ENCODE measurements around the gene BET1L. TPM values are rescaled to one million over a fixed set of nuclear protein-coding genes. Genes with fewer than 3 reads are reported as not detected.

BET1L gene, protein sequence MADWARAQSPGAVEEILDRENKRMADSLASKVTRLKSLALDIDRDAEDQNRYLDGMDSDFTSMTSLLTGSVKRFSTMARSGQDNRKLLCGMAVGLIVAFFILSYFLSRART
- 13.1 and 16.8 TPM in 2 replicates for total RNA-seq (ENCODE audit: low replicate concordance)

DNA sequence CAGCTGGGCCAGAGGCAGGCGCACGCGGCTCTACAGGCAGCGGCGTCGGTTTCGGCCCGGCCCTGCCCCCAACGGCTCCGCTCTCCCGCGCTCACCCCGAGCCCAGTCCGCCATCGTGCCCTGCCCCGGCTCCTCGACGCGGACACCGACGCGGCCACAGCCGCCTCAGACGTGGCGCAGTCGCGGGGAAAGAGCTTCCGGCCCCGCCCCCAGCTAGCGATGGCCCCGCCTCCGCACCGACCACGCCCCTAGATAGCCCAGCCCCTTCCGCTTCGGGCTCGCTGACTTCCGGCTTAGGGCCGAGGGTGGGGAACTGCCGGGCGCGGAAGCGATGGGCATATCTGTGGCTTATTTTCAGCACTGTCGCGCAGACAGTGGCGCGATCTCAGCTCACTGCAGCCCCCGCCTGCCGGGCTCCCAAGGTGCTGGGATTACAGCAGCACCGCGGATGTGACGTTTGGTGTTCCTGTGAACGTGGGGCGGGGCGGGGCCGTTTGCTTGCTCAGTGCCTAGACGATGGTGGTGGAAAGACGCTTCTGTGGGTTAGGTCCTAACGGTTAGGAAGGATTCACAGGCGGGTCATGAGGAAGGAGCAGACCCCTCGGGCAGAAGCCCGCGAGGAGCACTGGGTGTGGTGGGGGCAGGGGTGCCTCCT is at the start of gene BET1L, which contains the start of gene RIC8A:
TSS of gene BET1L (minus strand) at position 192 of the 655 bp plus-strand sequence. CDS start at position 114, 78 bp downstream.
TSS of gene RIC8A (plus strand) at position 501 of the 655 bp plus-strand sequence. CDS start 1,147 bp downstream, outside the sequence.
- Histone ChIP-seq H3K4me1 (peaks cover 11% of the 10 kb centered on the region), H3K79me2 (ENCODE audit: low read depth) (peaks cover 41% of the 10 kb centered on the region)
- peaks cover 8% of the 10 kb centered on the region for H3K36me3 Mint-ChIP-seq

DNA sequence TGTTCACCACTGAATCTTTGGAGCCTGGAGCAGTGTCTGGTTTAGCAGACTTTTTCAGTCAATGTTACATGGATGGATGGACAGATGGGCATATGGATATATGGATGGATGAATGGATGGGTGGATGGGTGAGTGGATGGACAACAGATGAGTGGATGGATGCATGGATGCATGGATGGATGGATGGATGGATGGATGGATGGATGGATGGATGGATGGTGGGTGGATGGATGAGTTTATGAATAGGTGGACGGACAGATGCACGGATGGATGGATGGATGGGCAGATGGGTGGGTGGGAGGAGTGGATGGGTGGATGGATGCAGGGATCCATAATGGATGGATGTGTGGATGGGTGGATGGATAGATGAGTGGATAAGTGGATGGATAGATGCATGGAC is 48.6 kb upstream of the BET1L start:
- Histone ChIP-seq H3K4me1 (no peaks in the 10 kb centered on the region), H3K9ac (no peak overlapping the region), H3K27ac (no peak overlapping the region), H3K4me3 (no peak overlapping the region), H3K4me2 (no peak overlapping the region), H3F3A (ENCODE audit: low read depth) (no peaks in the 10 kb centered on the region), H4K20me1 (ENCODE audit: low read depth) (no peaks in the 10 kb centered on the region), H3K36me3 (no peaks in the 10 kb centered on the region), H2AFZ (replicated peaks) (no peak overlapping the region), H3K27me3 (no peaks in the 10 kb centered on the region), H3K9me3 (ENCODE audit: low read depth) (no peaks in the 10 kb centered on the region), H3K79me2 (ENCODE audit: low read depth) (no peaks in the 10 kb centered on the region)
- H3K36me3 Mint-ChIP-seq: peaks cover 20% of the 10 kb centered on the region
- no peaks in the 10 kb centered on the region for H3K4me1 Mint-ChIP-seq
- H3K27ac Mint-ChIP-seq: no peak overlapping the region
- H3K27me3 Mint-ChIP-seq (ENCODE audit: insufficient read depth, low read depth): peaks cover 12% of the 10 kb centered on the region
- H3K9me3 Mint-ChIP-seq: peaks cover 5% of the 10 kb centered on the region
- TF ChIP-seq, protein P1, sequence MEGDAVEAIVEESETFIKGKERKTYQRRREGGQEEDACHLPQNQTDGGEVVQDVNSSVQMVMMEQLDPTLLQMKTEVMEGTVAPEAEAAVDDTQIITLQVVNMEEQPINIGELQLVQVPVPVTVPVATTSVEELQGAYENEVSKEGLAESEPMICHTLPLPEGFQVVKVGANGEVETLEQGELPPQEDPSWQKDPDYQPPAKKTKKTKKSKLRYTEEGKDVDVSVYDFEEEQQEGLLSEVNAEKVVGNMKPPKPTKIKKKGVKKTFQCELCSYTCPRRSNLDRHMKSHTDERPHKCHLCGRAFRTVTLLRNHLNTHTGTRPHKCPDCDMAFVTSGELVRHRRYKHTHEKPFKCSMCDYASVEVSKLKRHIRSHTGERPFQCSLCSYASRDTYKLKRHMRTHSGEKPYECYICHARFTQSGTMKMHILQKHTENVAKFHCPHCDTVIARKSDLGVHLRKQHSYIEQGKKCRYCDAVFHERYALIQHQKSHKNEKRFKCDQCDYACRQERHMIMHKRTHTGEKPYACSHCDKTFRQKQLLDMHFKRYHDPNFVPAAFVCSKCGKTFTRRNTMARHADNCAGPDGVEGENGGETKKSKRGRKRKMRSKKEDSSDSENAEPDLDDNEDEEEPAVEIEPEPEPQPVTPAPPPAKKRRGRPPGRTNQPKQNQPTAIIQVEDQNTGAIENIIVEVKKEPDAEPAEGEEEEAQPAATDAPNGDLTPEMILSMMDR (IDR thresholded peaks at IDR 0.05): no peak
- no peak for TF ChIP-seq EZH2phosphoT487 (IDR thresholded peaks at IDR 0.05)
- no peak for TF ChIP-seq EZH2 (IDR thresholded peaks at IDR 0.05)
- DNase-seq (ENCODE audit: low spot score): no peak
- H3K4me3 Mint-ChIP-seq: no peak overlapping the region

More for the DNA sequence above, at the start of gene BET1L, which contains the start of gene RIC8A:
- peaks cover 4% of the 10 kb centered on the region for H3K27me3 Mint-ChIP-seq (ENCODE audit: insufficient read depth, low read depth)
- H3K9me3 Mint-ChIP-seq: no peaks in the 10 kb centered on the region
- H3K4me1 Mint-ChIP-seq: peaks cover 21% of the 10 kb centered on the region
- Histone ChIP-seq H4K20me1 (ENCODE audit: low read depth) (peaks cover 20% of the 10 kb centered on the region), H3K4me2 (peak within 1 kb of the TSS; percentile 96), H3F3A (ENCODE audit: low read depth) (peaks cover 12% of the 10 kb centered on the region), H2AFZ (replicated peaks) (peak within 1 kb of the TSS; percentile 85), H3K9ac (peak within 1 kb of the TSS; percentile 89), H3K27ac (peak within 1 kb of the TSS; percentile 82), H3K27me3 (no peaks in the 10 kb centered on the region), H3K36me3 (no peaks in the 10 kb centered on the region), H3K9me3 (ENCODE audit: low read depth) (no peaks in the 10 kb centered on the region), H3K4me3 (peak within 1 kb of the TSS; percentile 98)
- TF ChIP-seq EZH2 (IDR thresholded peaks at IDR 0.05): no peak
- TF ChIP-seq EZH2phosphoT487 (IDR thresholded peaks at IDR 0.05): no peak
- TF ChIP-seq, protein P1 (IDR thresholded peaks at IDR 0.05): no peak
- peak within 1 kb of the TSS; percentile 99 for H3K4me3 Mint-ChIP-seq
- DNase-seq (ENCODE audit: low spot score): peak; percentile 98
- peak within 1 kb of the TSS; percentile 94 for H3K27ac Mint-ChIP-seq

DNA sequence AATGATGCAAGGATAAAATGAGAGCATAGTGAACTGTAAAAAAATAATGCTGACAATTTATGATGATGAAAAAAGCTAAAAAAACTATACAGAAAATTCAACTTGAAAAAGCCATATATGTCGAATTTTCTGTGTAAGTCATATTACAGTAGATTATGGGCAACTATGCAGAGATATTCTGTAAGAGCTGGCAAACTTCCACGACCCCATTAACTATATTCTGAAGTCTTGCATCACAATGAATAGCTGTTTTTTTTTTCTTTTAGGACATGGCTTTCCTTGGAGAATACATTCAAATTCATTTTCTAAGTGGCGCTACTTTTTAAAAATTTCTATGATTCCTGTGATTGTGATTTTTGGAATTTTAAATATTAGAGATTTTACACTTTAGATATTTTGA is 48.0 kb upstream of the BET1L start:
- Histone ChIP-seq H3K9ac (no peak overlapping the region), H3K4me3 (no peak overlapping the region), H4K20me1 (ENCODE audit: low read depth) (no peaks in the 10 kb centered on the region), H2AFZ (replicated peaks) (no peak overlapping the region), H3K9me3 (ENCODE audit: low read depth) (no peaks in the 10 kb centered on the region), H3K27ac (no peak overlapping the region), H3F3A (ENCODE audit: low read depth) (peaks cover 5% of the 10 kb centered on the region), H3K79me2 (ENCODE audit: low read depth) (no peaks in the 10 kb centered on the region), H3K27me3 (no peaks in the 10 kb centered on the region), H3K4me2 (no peak overlapping the region), H3K36me3 (no peaks in the 10 kb centered on the region), H3K4me1 (no peaks in the 10 kb centered on the region)
- Mint-ChIP-seq H3K4me1 (no peaks in the 10 kb centered on the region), H3K27me3 (ENCODE audit: insufficient read depth, low read depth) (peaks cover 12% of the 10 kb centered on the region), H3K9me3 (peaks cover 5% of the 10 kb centered on the region), H3K36me3 (peaks cover 20% of the 10 kb centered on the region), H3K27ac (no peak overlapping the region), H3K4me3 (no peak overlapping the region)
- DNase-seq (ENCODE audit: low spot score): no peak
- TF ChIP-seq, protein P1 (IDR thresholded peaks at IDR 0.05): no peak
- TF ChIP-seq EZH2phosphoT487 (IDR thresholded peaks at IDR 0.05) (no peak), EZH2 (IDR thresholded peaks at IDR 0.05) (no peak)

All from neural progenitor cell (in vitro differentiated cells).